Neural progenitor cell (in vitro differentiated cells): ENCODE data around the gene SPP2. TPM values are rescaled to one million over a fixed set of nuclear protein-coding genes. Genes with fewer than 3 reads are reported as not detected.

Experiments used
- DNase-seq: peaks from one replicate; pipeline ENCODE4 v3.0.0-alpha.2; 2016; ENCODE audit warnings: low spot score
- H2AFZ ChIP-seq: fragments of 200-600 bp; sonication (generic); replicated peaks from 2 replicates; pipeline ENCODE4 v1.6.1; 2016; ENCODE audit warnings: antibody characterized with exemption
- H3F3A ChIP-seq: fragments of 200-600 bp; sonication (generic); 2 replicates; pipeline ENCODE4 v1.6.1; 2016; ENCODE audit warnings: antibody characterized with exemption, low read depth
- H3K27ac ChIP-seq: fragments of 200-600 bp; sonication (generic); 2 replicates; pipeline ENCODE4 v1.5.1; 2016; ENCODE audit warnings: mild to moderate bottlenecking
- H3K27me3 ChIP-seq: fragments of 200-600 bp; sonication (generic); 2 replicates; pipeline ENCODE4 v1.6.1; 2016; ENCODE audit warnings: mild to moderate bottlenecking, moderate library complexity
- H3K36me3 ChIP-seq: fragments of 200-600 bp; sonication (generic); 2 replicates; pipeline ENCODE4 v1.5.1; 2016
- H3K4me1 ChIP-seq: fragments of 200-600 bp; sonication (generic); 2 replicates; pipeline ENCODE4 v1.6.1; 2016; ENCODE audit warnings: mixed run types
- H3K4me2 ChIP-seq: fragments of 200-600 bp; sonication (generic); 2 replicates; pipeline ENCODE4 v1.6.1; 2016
- H3K4me3 ChIP-seq: fragments of 200-600 bp; sonication (generic); 2 replicates; pipeline ENCODE4 v1.5.1; 2016
- H3K79me2 ChIP-seq: fragments of 200-600 bp; sonication (generic); 2 replicates; pipeline ENCODE4 v1.6.1; 2016; ENCODE audit warnings: low read depth
- H3K9ac ChIP-seq: fragments of 200-600 bp; sonication (generic); 2 replicates; pipeline ENCODE4 v1.6.1; 2016
- H3K9me3 ChIP-seq: fragments of 200-600 bp; sonication (generic); 2 replicates; pipeline ENCODE4 v1.5.1; 2016; ENCODE audit warnings: low read depth
- H4K20me1 ChIP-seq: fragments of 200-600 bp; sonication (generic); 2 replicates; pipeline ENCODE4 v1.6.1; 2016; ENCODE audit warnings: low read depth
- H3K27ac Mint-ChIP-seq: 3 replicates; pipeline ENCODE4 v1.8.0; 2021; ENCODE audit warnings: mixed read lengths
- H3K27me3 Mint-ChIP-seq: 2 replicates; pipeline ENCODE4 v1.8.0; 2022; ENCODE audit warnings: low read depth, mild to moderate bottlenecking, inconsistent platforms, moderate library complexity, mixed read lengths; ENCODE audit not compliant: insufficient read depth
- H3K36me3 Mint-ChIP-seq: 3 replicates; pipeline ENCODE4 v1.8.0; 2021; ENCODE audit warnings: mixed read lengths
- H3K4me1 Mint-ChIP-seq: 3 replicates; pipeline ENCODE4 v1.8.0; 2021; ENCODE audit warnings: mixed read lengths
- H3K4me3 Mint-ChIP-seq: 3 replicates; pipeline ENCODE4 v1.8.0; 2021; ENCODE audit warnings: mild to moderate bottlenecking, moderate library complexity, mixed read lengths
- H3K9me3 Mint-ChIP-seq: 3 replicates; pipeline ENCODE4 v1.8.0; 2020; ENCODE audit warnings: mixed read lengths
- CTCF ChIP-seq: fragments of 200-600 bp; sonication (generic); IDR thresholded peaks from 2 replicates; pipeline ENCODE4 v1.5.1; 2017; ENCODE audit warnings: antibody characterized with exemption, mild to moderate bottlenecking
- EZH2 ChIP-seq: fragments of 200-600 bp; sonication (generic); IDR thresholded peaks from 2 replicates; pipeline ENCODE4 v1.6.1; 2017; ENCODE audit warnings: antibody characterized with exemption, mild to moderate bottlenecking, moderate library complexity
- EZH2phosphoT487 ChIP-seq: fragments of 200-600 bp; sonication (generic); IDR thresholded peaks from 2 replicates; pipeline ENCODE4 v1.6.1; 2017; ENCODE audit warnings: antibody characterized with exemption
- total RNA-seq: library from RNA; depleted of rRNA; stranded (reverse); fragments of >200 nt; gene quantifications from 2 replicates; pipeline ENCODE4 v1.2.3, GENCODE V29; 2015; ENCODE audit warnings: low replicate concordance

The SPP2 gene
- total RNA-seq, 1 donor from 2014 or later = not detected

GRCh38 chr2:234014427-234014826, 36.1 kb upstream of the SPP2 start:
- Histone ChIP-seq H2AFZ (no peak overlapping the region), H3K27ac (no peak overlapping the region), H3K27me3 (no peaks in the 10 kb centered on the region), H3F3A (no peaks in the 10 kb centered on the region), H4K20me1 (no peaks in the 10 kb centered on the region), H3K4me1 (no peaks in the 10 kb centered on the region), H3K9me3 (no peaks in the 10 kb centered on the region), H3K79me2 (no peaks in the 10 kb centered on the region), H3K4me3 (no peak overlapping the region), H3K4me2 (no peak overlapping the region), H3K36me3 (no peaks in the 10 kb centered on the region), H3K9ac (no peak overlapping the region)
- Mint-ChIP-seq H3K9me3 (peaks cover 15% of the 10 kb centered on the region), H3K36me3 (peaks cover 4% of the 10 kb centered on the region), H3K4me3 (no peak overlapping the region), H3K27me3 (peaks cover 4% of the 10 kb centered on the region), H3K4me1 (peaks cover 4% of the 10 kb centered on the region), H3K27ac (no peak overlapping the region)
- no peak for TF ChIP-seq CTCF
- no peak for TF ChIP-seq EZH2
- no peak for TF ChIP-seq EZH2phosphoT487
- no peak for DNase-seq

- Histone ChIP-seq H3F3A (no peaks in the 10 kb centered on the region), H3K27ac (no peak overlapping the region), H3K4me2 (no peak overlapping the region), H3K79me2 (no peaks in the 10 kb centered on the region), H4K20me1 (no peaks in the 10 kb centered on the region), H3K4me3 (no peak overlapping the region), H3K9ac (no peak overlapping the region), H3K9me3 (no peaks in the 10 kb centered on the region), H3K4me1 (no peaks in the 10 kb centered on the region), H3K36me3 (no peaks in the 10 kb centered on the region), H2AFZ (no peak overlapping the region), H3K27me3 (no peaks in the 10 kb centered on the region)
- DNase-seq = no peak
- H3K4me3 Mint-ChIP-seq = no peak overlapping the region
- TF ChIP-seq CTCF = no peak
- TF ChIP-seq EZH2phosphoT487 = no peak
- no peak for TF ChIP-seq EZH2
- H3K4me1 Mint-ChIP-seq = peaks cover 4% of the 10 kb centered on the region
- H3K27me3 Mint-ChIP-seq = peaks cover 4% of the 10 kb centered on the region
- peaks cover 4% of the 10 kb centered on the region for H3K36me3 Mint-ChIP-seq
- peaks cover 10% of the 10 kb centered on the region for H3K9me3 Mint-ChIP-seq
- H3K27ac Mint-ChIP-seq = no peak overlapping the region
Observed at GRCh38 chr2:234015861-234016260, 34.6 kb upstream of the SPP2 start.

GRCh38 chr2:234019896-234020295, 30.6 kb upstream of the SPP2 start:
- Histone ChIP-seq H3K36me3 (no peaks in the 10 kb centered on the region), H4K20me1 (no peaks in the 10 kb centered on the region), H2AFZ (no peak overlapping the region), H3K9ac (no peak overlapping the region), H3K9me3 (no peaks in the 10 kb centered on the region), H3K79me2 (no peaks in the 10 kb centered on the region), H3K27me3 (no peaks in the 10 kb centered on the region), H3K4me1 (no peaks in the 10 kb centered on the region), H3K27ac (no peak overlapping the region), H3F3A (no peaks in the 10 kb centered on the region), H3K4me2 (no peak overlapping the region), H3K4me3 (no peak overlapping the region)
- peaks cover 4% of the 10 kb centered on the region for H3K4me1 Mint-ChIP-seq
- no peak for DNase-seq
- no peak overlapping the region for H3K4me3 Mint-ChIP-seq
- peaks cover 6% of the 10 kb centered on the region for H3K36me3 Mint-ChIP-seq
- H3K9me3 Mint-ChIP-seq = peaks cover 31% of the 10 kb centered on the region
- TF ChIP-seq EZH2 (no peak), EZH2phosphoT487 (no peak), CTCF (no peak)
- H3K27me3 Mint-ChIP-seq = peaks cover 9% of the 10 kb centered on the region
- no peak overlapping the region for H3K27ac Mint-ChIP-seq
